NCI-H187 treated with DMSO at 0.1 percent for 48 hours (cell line): Measurements from ENCODE around the gene NBL1.

ENCODE experiments used
- DNase-seq: peaks from one replicate; lab custom pipeline; 2025; lab: John Stamatoyannopoulos, UW

The NBL1 gene

DNA sequence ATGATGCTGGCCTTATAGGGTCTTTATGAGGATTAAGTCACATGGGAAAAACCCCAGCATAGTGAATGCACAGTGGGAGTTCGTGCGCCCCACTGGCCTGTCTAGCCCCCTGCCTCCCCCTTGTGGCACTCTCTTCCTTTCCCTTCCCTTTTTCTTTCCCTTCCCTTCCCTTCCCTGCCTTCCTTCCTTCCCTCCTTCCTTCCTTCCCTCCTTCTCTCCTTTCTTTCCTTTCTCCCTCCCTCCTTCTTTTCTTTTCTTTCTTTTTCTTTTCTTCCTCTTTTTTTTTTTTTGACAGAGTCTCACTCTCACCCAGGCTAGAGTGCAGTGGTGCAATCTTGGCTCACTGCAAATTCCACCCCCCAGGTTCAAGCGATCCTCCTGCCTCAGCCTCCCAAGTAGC is 59.2 kb downstream of the NBL1 start:
- no peak for DNase-seq

DNA sequence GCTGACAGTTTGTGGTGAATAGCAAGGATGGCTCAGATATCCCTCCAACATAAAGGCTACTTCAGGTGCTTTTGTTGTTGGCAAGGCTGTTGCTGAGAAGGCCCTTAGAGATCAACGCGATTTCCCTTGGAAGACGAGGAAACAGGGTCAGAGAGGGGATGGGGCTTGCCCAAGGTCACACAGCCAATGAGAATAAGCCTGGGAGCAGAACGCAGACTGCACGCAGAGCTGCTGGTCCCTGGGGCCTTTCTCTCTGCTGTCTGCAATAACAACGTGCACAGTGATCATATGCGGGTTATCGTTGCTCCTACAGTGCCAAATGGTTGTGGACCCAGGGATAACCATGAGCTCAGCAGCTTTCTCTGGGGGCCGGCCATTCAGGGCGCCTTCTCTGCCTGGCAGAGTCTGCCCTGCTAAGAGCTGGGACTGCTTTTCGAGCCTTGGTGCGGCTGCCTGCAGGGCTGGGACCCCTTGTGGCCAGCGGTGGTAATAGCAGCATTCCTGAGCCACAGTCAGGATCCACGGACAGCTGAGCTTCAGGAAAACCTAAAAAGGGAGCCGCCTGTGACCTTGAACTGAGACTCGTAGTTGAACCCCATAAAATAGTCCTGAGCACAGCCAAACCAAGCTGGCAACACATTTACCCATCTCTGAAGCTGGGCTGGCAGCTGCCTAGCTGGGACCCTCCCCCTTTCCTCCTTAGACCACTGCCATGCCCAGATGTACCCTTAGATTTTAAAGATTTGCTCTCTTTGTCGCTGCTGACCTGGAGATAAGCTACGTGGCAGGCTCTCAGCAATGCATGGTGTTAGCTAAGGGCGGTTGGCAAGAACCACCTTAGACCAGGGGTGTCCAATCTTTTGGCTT is 60.4 kb downstream of the NBL1 start:
- DNase-seq, result no peak

DNA sequence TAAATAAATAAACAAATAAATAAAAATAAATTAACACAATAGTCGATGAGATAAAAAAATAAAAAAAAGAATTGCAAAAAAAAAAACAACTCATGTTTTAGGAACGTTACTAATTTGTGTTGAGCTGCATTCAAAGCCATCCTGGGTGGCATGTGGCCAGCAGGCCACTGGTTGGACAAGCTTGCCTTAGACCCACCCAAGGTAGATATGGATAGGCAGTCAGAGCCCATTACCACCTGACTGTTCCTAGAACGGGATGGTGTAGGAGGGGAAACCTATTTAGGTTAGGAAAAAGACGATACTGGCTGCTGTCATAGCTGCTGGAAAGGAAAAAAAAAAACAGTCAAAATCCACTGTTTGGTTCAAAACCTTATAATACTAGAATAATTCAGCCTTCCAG is 61.4 kb downstream of the NBL1 start:
- DNase-seq, result no peak

DNA sequence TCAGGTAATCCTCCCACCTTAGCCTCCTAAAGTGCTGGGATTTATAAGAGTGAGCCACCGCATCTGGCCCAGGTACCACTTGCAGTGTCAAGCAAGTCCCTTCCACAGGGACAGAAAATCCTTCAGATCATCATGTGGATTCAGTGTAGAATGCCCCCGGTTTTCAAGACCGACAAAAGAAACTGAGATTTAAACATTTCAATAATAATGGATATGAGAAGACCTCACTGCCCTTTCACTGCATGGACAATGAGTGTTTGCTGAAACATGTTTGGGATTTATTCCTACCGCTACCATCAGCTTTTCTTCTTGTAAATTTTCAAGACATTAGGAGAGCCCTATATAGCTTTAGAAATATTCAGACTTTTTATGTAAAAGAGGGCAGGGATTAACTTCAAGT is 62.0 kb downstream of the NBL1 start:
- DNase-seq, result no peak
